ENCODE results near the gene ABHD15. TPM values are rescaled to one million over a fixed set of nuclear protein-coding genes. Genes with fewer than 3 reads are reported as not detected.

Gene ABHD15
- 10 to 100 TPM in 1 of 4 donors, 1 to 10 TPM in 3; 7.2 to 11.0 (median 7.9) TPM for total RNA-seq

- no CpG with 5 or more reads among the region's 94 CpGs for WGBS
- TF ChIP-seq POLR2AphosphoS5 (IDR thresholded peaks at IDR 0.05): no peak
- TF ChIP-seq CTCF (IDR thresholded peaks at IDR 0.05): no peak
- no peak for TF ChIP-seq EP300 (IDR thresholded peaks at IDR 0.05)
- TF ChIP-seq POLR2A (IDR thresholded peaks at IDR 0.05): no peak
- Histone ChIP-seq H3K27ac (peak within 1 kb of the TSS; percentile 85), H3K4me1 (peaks cover 57% of the 10 kb centered on the region), H3K27me3 (no peaks in the 10 kb centered on the region), H3K4me3 (peak within 1 kb of the TSS; percentile 69), H3K9me3 (no peaks in the 10 kb centered on the region), H3K36me3 (peaks cover 7% of the 10 kb centered on the region)
- DNase-seq (ENCODE audit: low spot score in 2 of 2): peak; percentile 80 to 83
Measured at GRCh38 chr17:29566473-29567303, at the start of gene ABHD15. Gene ABHD15, minus strand, starts transcription at chr17:29567037. Its CDS starts 71 bp downstream, at chr17:29566966.

DNA sequence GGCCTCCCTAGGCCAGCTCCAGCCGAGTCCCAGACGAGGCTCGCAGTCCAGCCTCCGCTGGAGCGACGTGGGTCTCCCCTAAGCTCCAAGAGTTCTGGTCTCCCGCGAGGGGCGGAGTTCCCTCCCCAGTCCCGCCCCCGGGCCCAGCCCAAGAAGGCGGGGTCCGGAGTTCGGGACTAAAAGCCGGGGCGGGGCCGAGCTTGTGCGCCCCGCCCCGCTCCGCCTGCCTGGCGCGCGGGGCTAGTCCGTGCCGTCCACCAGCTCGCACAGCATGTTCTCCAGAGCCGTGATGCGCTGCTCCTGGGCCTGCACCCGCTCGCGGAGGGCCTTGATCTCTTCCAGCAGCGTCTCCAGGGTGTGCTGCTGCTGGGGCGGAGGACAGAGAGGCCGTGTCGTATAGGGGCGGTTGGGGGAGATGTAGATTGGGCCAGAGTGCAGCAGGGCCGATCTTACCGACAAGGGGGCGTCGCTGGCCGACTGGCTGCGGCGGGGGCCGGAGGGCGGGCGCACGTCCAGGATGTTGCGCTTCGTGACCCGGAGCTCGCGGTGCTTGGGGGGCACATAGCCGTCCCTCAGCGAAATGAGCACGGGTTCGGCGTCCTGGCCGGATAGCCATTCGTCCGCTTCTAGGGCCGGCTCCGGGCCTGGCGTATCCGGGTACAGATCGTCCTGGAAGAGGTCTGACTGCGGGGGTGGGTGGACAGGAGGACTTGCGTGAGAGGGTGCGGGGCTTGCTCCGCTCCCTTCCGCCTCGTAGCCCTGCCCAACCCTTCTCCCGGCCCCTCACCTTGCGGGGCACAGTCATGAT, 48.9 kb upstream of the ABHD15 start:
- H3K27ac ChIP-seq: peak overlapping the region; percentile 28
- DNase-seq (ENCODE audit: low spot score in 2 of 2): peak; percentile 92 to 94
- H3K4me3 ChIP-seq: peak overlapping the region; percentile 42
- H3K36me3 ChIP-seq: no peaks in the 10 kb centered on the region
- TF ChIP-seq CTCF (IDR thresholded peaks at IDR 0.05) (no peak), POLR2A (IDR thresholded peaks at IDR 0.05) (no peak), POLR2AphosphoS5 (IDR thresholded peaks at IDR 0.05) (no peak), EP300 (IDR thresholded peaks at IDR 0.05) (no peak)
- H3K9me3 ChIP-seq: no peaks in the 10 kb centered on the region
- no CpG with 5 or more reads among the region's 74 CpGs for WGBS
- H3K27me3 ChIP-seq: peaks cover 6% of the 10 kb centered on the region
- peaks cover 56% of the 10 kb centered on the region for H3K4me1 ChIP-seq

- H3K27me3 ChIP-seq: peaks cover 6% of the 10 kb centered on the region
- no peak for TF ChIP-seq POLR2AphosphoS5 (IDR thresholded peaks at IDR 0.05)
- H3K4me3 ChIP-seq: peak overlapping the region; percentile 42
- DNase-seq (ENCODE audit: low spot score in 2 of 2): peak in 1 of 2 donors; percentile 80
- H3K36me3 ChIP-seq: no peaks in the 10 kb centered on the region
- 20% methylated on average over 10 of the region's 15 CpGs for WGBS
- H3K4me1 ChIP-seq: peaks cover 56% of the 10 kb centered on the region
- H3K27ac ChIP-seq: peak overlapping the region; percentile 28
- no peaks in the 10 kb centered on the region for H3K9me3 ChIP-seq
Measured at GRCh38 chr17:29615048-29615385, 48.2 kb upstream of the ABHD15 start.

DNA sequence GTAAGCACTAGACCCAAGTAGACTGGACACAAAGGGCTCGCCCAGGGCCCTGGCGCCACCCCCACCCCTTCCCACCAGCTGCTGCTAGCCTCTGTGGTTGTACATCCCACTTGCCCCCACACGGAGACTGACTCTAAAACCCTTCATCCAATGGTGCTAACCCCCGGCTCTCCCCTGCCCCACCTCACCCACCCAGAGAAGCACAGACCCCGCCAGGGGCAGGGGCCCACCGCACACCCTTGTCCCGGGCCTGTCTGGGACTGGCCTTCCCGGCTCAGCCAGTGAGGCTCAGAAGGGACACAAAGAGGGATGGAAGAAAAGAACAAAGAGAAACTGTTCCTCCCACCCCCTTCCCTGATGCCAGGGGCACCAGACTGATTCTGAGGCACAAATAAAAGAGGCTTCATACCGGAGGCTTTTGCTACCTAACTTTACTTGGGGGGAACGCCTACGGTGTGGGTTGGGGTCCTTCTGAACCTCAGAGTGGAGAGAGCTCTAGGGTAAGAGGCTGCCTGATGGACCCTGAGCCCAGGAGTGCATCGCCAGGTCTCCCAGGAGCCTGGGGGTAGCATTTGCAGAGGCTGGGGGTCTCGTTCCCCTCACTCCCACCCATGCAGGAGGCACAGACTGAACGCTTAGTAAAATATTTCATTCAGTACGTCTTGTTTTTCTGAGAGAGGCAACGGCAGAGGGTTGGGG, 47.7 kb upstream of the ABHD15 start:
- Histone ChIP-seq H3K4me1 (peaks cover 56% of the 10 kb centered on the region), H3K36me3 (no peaks in the 10 kb centered on the region), H3K27ac (no peak overlapping the region), H3K9me3 (no peaks in the 10 kb centered on the region), H3K4me3 (peak overlapping the region; percentile 42), H3K27me3 (peaks cover 6% of the 10 kb centered on the region)
- DNase-seq (ENCODE audit: low spot score in 2 of 2): peak in 1 of 2 donors; percentile 66
- WGBS: 56% methylated on average over 16 of the region's 16 CpGs
- TF ChIP-seq EP300 (IDR thresholded peaks at IDR 0.05) (no peak), POLR2AphosphoS5 (IDR thresholded peaks at IDR 0.05) (no peak), POLR2A (IDR thresholded peaks at IDR 0.05) (no peak), CTCF (IDR thresholded peaks at IDR 0.05) (no peak)

GRCh38 chr17:29613856-29614255, 47.0 kb upstream of the ABHD15 start:
- no peak overlapping the region for H3K27ac ChIP-seq
- H3K27me3 ChIP-seq: peaks cover 6% of the 10 kb centered on the region
- no peaks in the 10 kb centered on the region for H3K36me3 ChIP-seq
- WGBS: 19% methylated on average over 13 of the region's 13 CpGs
- no peaks in the 10 kb centered on the region for H3K9me3 ChIP-seq
- H3K4me1 ChIP-seq: peaks cover 56% of the 10 kb centered on the region
- H3K4me3 ChIP-seq: peak overlapping the region; percentile 32
- peak in 1 of 2 donors; percentile 73 for DNase-seq (ENCODE audit: low spot score in 2 of 2)
- TF ChIP-seq CTCF (IDR thresholded peaks at IDR 0.05): no peak
